Stimulated activated naive B cell treated with anti-CD40 and anti-IgM and Interleukin-4, amounts not matched to agents 10 μg/mL and 1 μg/mL and 100 μg/mL, for 72 hours (primary cell): ENCODE data around the gene SMOC2.
"Not testable (repeated sequence)": the region's sequence is repeated elsewhere in the genome, so short reads cannot be mapped to it uniquely, and the experiment has no call there.

Source experiments
- ATAC-seq, 2 donors: fragments of 150-1000 bp; cut with Tn5 transposase; replicated peaks; 2 replicates each; pipeline ENCODE4 v1.10.0; 2021; ENCODE audit warnings: moderate library complexity in 1 of 2
- DNase-seq: peaks from one replicate; pipeline ENCODE4 v3.0.0; 2021
- H3K27ac Mint-ChIP-seq: one replicate; pipeline ENCODE4 v1.8.0; 2022; ENCODE audit warnings: mild to moderate bottlenecking, mixed read lengths
- H3K27me3 Mint-ChIP-seq, 2 donors: one replicate each; pipeline ENCODE4 v1.8.0; 2022; ENCODE audit warnings: mixed read lengths in 2 of 2
- H3K36me3 Mint-ChIP-seq, 2 donors: one replicate each; pipeline ENCODE4 v1.8.0; 2022; ENCODE audit warnings: mixed read lengths in 2 of 2, mild to moderate bottlenecking in 1 of 2
- H3K4me1 Mint-ChIP-seq, 2 donors: one replicate each; pipeline ENCODE4 v1.8.0; 2022; ENCODE audit warnings: mixed read lengths in 2 of 2, mild to moderate bottlenecking in 1 of 2
- H3K4me3 Mint-ChIP-seq, 2 donors: one replicate each; pipeline ENCODE4 v1.8.0; 2022; ENCODE audit warnings: mild to moderate bottlenecking in 2 of 2, mixed read lengths in 2 of 2, moderate library complexity in 1 of 2
- H3K9me3 Mint-ChIP-seq, 2 donors: one replicate each; pipeline ENCODE4 v1.8.0; 2022; ENCODE audit warnings: mixed read lengths in 2 of 2, mild to moderate bottlenecking in 1 of 2

Gene SMOC2

DNA sequence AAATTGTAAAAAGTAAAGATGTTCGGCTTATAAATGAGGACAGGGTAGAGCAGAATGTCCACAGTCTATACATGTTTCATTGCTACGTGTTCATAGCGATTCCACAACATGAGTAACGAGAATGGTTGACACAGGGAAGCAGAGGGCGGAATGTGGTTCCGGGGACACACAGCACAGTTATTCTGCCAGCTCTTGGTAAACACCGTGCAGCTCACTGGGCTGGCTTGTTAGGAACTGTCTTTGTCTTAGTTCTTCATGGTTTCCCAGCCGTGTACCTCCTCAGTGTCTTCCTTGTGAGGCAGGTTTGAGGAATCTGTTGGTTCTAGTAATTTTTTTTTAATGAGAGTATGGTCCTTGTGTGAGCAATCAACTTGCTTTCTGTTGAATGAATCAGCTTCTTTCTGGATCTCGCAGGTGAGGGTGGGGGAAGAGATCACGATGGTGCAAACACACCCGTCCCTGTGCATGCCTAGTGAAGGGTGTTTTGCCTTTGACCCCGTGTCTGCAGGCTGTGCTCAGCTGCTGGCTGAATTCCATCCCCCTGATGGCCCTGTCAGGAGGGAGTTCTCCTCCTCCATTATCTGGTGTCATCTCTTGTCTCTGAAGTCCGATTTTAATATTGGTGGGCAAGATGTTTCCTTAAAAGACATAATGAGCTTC lies 168.2 kb downstream of the SMOC2 start:
- Mint-ChIP-seq H3K36me3 (no peaks in the 10 kb centered on the region), H3K4me1 (no peaks in the 10 kb centered on the region), H3K27ac (no peak overlapping the region), H3K27me3 (no peaks in the 10 kb centered on the region), H3K4me3 (no peak overlapping the region), H3K9me3 (peaks cover 0 to 6% of the 10 kb centered on the region in 2 donors)
- DNase-seq (no peak), ATAC-seq (no peak)

DNA sequence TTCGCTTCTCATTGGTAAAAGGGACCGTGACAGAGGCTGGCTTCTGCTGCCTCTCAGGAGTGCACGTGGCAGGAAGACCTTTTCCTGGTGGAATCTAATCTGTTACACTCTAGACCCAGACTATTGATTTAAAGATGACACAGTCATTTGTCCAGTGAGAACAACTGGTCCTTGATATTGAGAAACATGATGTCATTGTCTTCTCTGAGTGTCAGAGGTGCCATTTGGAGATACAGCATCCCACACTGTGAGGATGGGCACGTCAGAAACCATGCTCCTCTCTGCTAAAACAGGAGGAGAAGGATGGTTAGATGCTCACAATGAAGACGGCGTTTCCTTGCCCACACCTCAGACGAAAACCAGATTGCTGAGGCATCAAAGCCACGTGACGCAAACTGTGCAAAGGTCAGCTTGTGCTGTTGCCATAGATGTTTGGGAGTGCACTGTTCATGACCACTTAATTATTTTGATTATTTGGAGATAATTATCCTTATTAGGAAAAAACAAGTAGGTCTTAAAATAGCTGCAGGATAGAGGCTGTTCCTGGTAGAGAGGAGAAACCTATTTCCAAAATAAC lies 169.0 kb downstream of the SMOC2 start:
- DNase-seq (no peak), ATAC-seq (no peak)
- no peaks in the 10 kb centered on the region for H3K27me3 Mint-ChIP-seq
- no peaks in the 10 kb centered on the region for H3K36me3 Mint-ChIP-seq
- H3K9me3 Mint-ChIP-seq, result peaks cover 2 to 7% of the 10 kb centered on the region in 2 donors
- H3K27ac Mint-ChIP-seq, result no peak overlapping the region
- H3K4me1 Mint-ChIP-seq, result no peaks in the 10 kb centered on the region
- H3K4me3 Mint-ChIP-seq, result no peak overlapping the region

DNA sequence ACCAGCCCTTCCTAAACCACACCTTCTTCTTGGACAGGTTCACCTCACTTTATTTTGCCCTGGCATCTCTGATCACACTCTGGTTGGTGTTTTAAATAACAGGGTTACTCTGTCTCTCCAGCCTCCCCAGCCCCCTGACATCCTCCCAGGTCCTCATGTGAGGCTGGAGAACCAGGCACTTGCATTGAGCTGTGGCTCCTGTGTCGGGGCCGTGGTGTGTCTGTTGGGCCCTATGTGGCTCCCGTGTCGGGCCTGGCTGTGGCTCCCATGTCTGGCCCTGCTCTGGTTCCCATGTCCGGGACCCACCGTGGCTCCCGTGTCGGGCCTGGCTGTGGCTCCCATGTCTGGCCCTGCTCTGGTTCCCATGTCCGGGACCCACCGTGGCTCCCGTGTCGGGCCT lies 170.0 kb downstream of the SMOC2 start:
- H3K9me3 Mint-ChIP-seq, result peaks cover 10 to 13% of the 10 kb centered on the region in 2 donors
- not testable (repeated sequence) for H3K27ac Mint-ChIP-seq, DNase-seq, H3K4me1 Mint-ChIP-seq, ATAC-seq, H3K36me3 Mint-ChIP-seq, H3K27me3 Mint-ChIP-seq, H3K4me3 Mint-ChIP-seq

DNA sequence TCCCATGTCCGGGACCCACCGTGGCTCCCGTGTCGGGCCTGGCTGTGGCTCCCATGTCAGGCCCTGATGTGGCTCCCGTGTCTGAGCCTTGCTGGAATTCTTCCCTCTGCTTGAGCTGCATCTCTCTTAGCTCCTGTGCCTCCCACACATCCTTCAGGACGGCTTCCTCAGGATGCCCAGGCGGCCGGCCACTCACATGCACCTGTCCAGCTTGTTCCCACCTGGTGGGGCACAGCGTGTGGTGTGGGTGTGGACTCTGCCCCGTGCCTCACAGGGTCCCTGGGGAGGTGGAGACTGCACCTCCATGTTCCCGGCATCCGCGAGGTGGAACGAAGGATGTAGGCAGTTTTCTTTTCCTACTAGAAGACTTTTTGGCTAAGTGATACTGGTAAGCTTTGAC lies 170.7 kb downstream of the SMOC2 start:
- Mint-ChIP-seq H3K27ac (no peak overlapping the region), H3K9me3 (peaks cover 10 to 13% of the 10 kb centered on the region in 2 donors), H3K4me1 (no peaks in the 10 kb centered on the region), H3K4me3 (no peak overlapping the region), H3K27me3 (no peaks in the 10 kb centered on the region), H3K36me3 (no peaks in the 10 kb centered on the region)
- no peak for DNase-seq
- no peak for ATAC-seq

DNA sequence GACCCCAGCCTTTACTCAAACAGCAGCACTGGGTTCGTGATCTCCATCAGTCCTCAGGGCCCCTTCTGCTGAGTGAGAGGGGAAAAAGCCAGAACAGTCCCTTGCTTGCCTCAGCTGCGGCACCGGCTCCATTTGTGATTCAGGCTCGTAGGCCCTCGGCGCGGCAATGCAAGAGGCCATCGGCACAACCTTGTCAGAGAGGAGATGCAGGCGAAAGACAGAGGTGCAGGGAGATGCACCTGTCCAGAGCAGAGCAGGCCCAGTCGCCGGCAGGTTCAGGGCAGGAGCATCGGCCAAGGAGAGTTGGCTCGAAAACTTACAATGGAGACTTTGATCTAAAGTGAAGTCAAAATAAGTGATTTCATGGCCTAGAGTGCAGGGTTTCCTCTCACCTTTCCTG lies 171.6 kb downstream of the SMOC2 start:
- no peak for DNase-seq
- no peak for ATAC-seq
- no peaks in the 10 kb centered on the region for H3K4me1 Mint-ChIP-seq
- H3K27ac Mint-ChIP-seq, result no peak overlapping the region
- H3K4me3 Mint-ChIP-seq, result no peak overlapping the region
- H3K9me3 Mint-ChIP-seq, result peaks cover 10 to 13% of the 10 kb centered on the region in 2 donors
- H3K36me3 Mint-ChIP-seq, result no peaks in the 10 kb centered on the region
- H3K27me3 Mint-ChIP-seq, result no peaks in the 10 kb centered on the region

DNA sequence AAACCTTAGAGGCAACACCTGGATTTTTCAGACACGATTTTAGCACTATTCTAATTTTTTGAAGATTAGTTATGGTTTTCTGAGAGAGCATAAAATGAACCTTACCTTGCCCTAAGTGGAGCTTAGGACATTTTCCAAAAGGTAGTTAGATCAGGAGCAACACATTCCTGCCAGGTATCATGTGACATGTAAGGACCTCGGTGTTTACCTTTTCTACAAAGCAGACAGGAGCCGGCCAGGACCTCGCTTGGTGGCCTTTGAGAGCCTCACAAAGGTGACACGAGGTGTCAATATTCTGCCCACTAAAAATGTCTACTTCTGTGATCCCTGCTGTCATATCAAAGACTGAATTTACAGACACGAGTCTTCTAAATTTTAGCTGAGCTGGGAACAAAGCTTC lies 174.9 kb downstream of the SMOC2 start:
- DNase-seq (no peak), ATAC-seq (no peak)
- H3K36me3 Mint-ChIP-seq, result peaks cover 0 to 1% of the 10 kb centered on the region in 2 donors
- H3K9me3 Mint-ChIP-seq, result peaks cover 16 to 17% of the 10 kb centered on the region in 2 donors
- no peak overlapping the region for H3K4me3 Mint-ChIP-seq
- H3K27me3 Mint-ChIP-seq, result peaks cover 0 to 14% of the 10 kb centered on the region in 2 donors
- no peak overlapping the region for H3K27ac Mint-ChIP-seq
- H3K4me1 Mint-ChIP-seq, result no peaks in the 10 kb centered on the region

DNA sequence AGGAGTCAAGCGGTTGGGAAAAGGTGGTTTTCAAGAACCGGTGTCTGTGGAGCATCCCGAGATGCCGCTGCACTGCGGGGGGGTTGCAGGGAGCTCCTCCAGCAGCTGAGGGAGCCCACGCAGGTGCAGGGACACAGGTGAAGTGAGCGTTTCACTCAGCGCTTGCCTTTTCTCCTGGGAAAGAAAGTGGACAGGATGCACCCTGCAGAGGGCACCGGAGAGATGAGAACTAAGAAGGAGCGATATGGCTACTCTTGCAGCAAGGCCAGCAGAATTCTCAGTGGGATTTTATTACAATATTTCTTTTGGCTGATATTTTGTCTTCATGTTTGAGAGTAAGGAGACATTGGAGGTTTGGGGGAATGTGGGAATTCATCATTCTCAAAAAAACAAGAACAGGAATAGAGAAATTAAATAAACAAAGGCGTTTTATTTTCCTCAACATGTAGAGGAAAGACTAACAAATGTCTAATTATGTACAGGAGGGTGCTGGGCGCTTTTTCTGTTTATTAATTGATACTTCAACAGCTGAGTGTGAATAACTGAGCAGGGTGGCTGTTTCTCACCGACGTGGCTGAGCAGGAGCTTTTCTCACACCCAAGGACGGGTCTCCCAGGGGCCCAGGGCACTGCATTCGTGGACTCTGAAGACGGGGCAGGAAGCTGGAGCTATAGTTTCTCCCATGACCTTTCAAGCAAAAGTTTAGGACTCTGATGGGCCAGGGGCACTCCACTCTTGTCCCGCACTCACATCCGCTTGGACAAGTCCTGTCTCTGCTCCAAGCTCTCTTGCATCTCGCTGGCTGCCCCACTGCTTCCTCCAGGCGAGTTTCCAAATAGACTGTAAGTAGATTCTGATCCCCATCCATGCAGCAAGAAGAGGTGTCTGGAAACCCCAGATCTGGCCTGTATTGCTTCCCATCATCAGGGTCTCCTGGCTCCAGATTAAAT lies 176.1 kb downstream of the SMOC2 start:
- Mint-ChIP-seq H3K36me3 (peaks cover 0 to 1% of the 10 kb centered on the region in 2 donors), H3K27me3 (peaks cover 0 to 14% of the 10 kb centered on the region in 2 donors), H3K4me1 (no peaks in the 10 kb centered on the region), H3K4me3 (no peak overlapping the region), H3K9me3 (peaks cover 22 to 24% of the 10 kb centered on the region in 2 donors), H3K27ac (no peak overlapping the region)
- DNase-seq, result no peak
- ATAC-seq, result no peak

DNA sequence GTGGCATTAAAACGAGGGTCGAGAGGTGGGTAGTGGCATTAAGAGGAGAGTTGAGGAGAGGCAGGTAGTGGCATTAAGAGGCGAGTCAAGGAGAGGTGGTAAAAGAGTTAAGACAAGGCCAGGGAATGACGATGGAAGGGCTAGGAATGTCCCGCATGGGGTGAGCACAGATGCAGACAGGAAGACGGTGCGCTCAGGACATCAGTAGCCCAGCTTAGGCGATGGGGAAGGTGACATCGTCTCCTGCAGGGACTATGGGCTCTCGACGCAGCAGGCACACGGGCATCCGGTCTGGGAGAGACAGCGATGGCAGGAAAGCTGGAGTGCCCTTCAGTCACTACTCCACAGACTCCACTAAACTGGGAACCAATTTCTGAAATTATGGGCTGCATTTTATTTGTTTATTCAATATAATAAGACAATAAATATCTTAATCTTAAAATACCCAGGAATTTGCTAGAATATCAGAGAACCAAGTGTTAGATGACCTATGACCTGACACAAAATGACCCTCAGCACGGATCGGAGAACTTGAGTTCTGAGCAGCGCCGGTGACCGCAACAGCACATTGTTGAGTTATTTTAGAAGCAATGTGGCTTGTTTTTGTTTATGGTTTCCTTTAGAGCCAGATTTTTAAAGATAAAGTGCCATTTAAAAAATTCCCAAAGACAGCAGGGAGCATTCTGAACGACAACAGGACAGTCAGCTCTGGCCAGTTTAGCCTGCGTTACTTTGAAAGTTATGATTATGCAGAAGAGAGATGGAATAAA lies 177.7 kb downstream of the SMOC2 start:
- no peak for ATAC-seq
- H3K27ac Mint-ChIP-seq, result no peak overlapping the region
- H3K27me3 Mint-ChIP-seq, result peaks cover 0 to 14% of the 10 kb centered on the region in 2 donors
- H3K4me1 Mint-ChIP-seq, result no peaks in the 10 kb centered on the region
- peaks cover 0 to 1% of the 10 kb centered on the region in 2 donors for H3K36me3 Mint-ChIP-seq
- peaks cover 20 to 30% of the 10 kb centered on the region in 2 donors for H3K9me3 Mint-ChIP-seq
- no peak overlapping the region for H3K4me3 Mint-ChIP-seq
- DNase-seq, result no peak

DNA sequence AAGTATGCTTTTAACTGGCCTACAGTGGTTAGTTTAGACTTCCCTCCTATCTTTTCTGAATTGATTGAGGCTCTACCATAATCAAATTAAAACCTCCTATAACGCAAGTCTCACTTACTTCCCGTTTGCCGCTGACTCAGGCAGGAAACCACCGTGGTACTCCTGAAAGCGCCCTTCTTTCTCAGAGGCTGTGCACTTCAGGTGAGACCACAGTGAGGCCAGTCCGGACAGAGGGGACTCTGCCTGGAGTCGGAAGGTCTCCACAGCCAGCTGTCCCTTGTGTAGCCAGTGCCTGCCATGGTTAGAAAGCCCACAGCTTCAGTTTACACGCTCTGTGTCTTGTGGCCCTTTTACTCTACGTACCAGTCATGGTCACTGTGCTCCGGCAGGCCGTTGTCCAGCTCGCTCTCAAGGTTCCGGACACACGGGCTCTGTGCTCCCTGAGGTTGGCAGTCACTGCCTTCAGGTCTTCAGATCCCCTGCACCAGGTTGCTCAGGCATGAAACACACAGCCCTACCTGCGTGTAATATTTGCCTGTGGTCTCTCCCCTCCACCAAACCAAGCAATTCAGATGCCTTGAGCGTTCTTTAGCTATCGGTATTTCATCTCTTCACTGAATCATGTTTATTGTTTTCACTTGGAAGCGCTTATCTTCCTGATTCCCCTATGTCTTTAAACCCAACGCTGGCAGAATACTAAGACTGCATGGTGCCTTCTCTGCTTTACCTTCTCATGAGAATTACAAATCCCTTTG lies 178.8 kb downstream of the SMOC2 start:
- H3K36me3 Mint-ChIP-seq, result peaks cover 0 to 1% of the 10 kb centered on the region in 2 donors
- no peak for ATAC-seq
- H3K4me3 Mint-ChIP-seq, result no peak overlapping the region
- no peak for DNase-seq
- peaks cover 0 to 14% of the 10 kb centered on the region in 2 donors for H3K27me3 Mint-ChIP-seq
- H3K27ac Mint-ChIP-seq, result no peak overlapping the region
- no peaks in the 10 kb centered on the region for H3K4me1 Mint-ChIP-seq
- peaks cover 24 to 34% of the 10 kb centered on the region in 2 donors for H3K9me3 Mint-ChIP-seq

DNA sequence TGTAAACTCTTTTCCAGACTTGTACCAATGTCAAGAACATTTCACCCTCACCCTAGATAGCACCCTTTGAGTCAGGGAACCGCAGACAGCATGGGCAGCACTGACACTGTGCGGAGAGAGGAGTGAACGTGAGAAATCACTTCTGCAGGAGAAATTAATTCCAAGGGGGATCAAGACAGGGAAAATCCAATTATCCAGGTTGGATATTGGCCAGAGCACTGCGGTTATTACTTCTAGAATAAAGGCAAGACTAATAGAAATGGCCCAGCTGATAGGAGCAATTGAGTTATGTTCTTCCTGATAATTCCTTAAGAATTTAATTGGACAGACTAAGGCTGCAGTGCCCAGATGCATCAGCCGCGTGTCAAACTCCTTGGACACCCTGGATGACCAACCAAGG lies 179.6 kb downstream of the SMOC2 start:
- no peak for DNase-seq
- no peak for ATAC-seq
- Mint-ChIP-seq H3K36me3 (peaks cover 0 to 1% of the 10 kb centered on the region in 2 donors), H3K4me1 (no peaks in the 10 kb centered on the region), H3K27ac (no peak overlapping the region), H3K4me3 (no peak overlapping the region), H3K9me3 (peaks cover 18 to 28% of the 10 kb centered on the region in 2 donors), H3K27me3 (peaks cover 0 to 14% of the 10 kb centered on the region in 2 donors)

DNA sequence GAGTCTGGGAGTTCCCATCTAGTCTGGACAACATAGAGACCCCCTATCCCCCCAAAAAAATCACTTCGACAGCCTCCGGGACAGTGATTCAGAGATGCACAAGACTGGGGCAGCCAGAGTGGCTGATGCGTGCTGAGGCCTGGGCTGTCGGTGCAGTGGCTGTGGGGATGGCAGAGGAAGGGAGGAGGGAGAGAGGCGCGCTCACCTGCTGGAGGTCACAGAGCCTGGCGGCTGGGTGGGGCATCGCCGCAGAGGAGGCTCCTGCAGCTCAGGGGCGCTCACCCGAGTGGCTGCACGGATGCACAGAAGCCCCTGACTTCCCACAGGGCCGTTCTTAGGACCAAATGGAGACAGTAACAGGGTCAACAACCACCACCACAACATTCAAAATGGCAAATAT lies 182.8 kb downstream of the SMOC2 start:
- H3K9me3 Mint-ChIP-seq, result peaks cover 14 to 19% of the 10 kb centered on the region in 2 donors
- no peaks in the 10 kb centered on the region for H3K36me3 Mint-ChIP-seq
- no peak overlapping the region for H3K27ac Mint-ChIP-seq
- no peaks in the 10 kb centered on the region for H3K4me1 Mint-ChIP-seq
- H3K27me3 Mint-ChIP-seq, result peaks cover 0 to 8% of the 10 kb centered on the region in 2 donors
- ATAC-seq (no peak), DNase-seq (no peak)
- no peak overlapping the region for H3K4me3 Mint-ChIP-seq

DNA sequence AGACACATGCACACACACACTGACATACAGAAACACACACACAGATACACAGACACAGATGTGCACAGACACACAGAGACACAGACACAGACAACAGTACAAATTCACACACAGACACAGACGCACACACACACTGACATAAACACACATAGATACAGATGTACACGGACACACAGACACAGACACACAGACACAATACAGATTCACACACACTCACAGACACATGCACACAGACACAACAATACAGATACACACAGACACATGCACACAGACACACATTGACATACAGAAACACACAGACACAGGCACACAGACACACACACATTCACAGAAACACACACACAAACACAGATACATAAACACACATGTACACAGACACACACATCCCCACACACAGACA lies 183.6 kb downstream of the SMOC2 start:
- peaks cover 14 to 19% of the 10 kb centered on the region in 2 donors for H3K9me3 Mint-ChIP-seq
- no peak overlapping the region for H3K4me3 Mint-ChIP-seq
- DNase-seq (no peak), ATAC-seq (no peak)
- H3K4me1 Mint-ChIP-seq, result no peaks in the 10 kb centered on the region
- no peak overlapping the region for H3K27ac Mint-ChIP-seq
- peaks cover 0 to 7% of the 10 kb centered on the region in 2 donors for H3K27me3 Mint-ChIP-seq
- no peaks in the 10 kb centered on the region for H3K36me3 Mint-ChIP-seq

DNA sequence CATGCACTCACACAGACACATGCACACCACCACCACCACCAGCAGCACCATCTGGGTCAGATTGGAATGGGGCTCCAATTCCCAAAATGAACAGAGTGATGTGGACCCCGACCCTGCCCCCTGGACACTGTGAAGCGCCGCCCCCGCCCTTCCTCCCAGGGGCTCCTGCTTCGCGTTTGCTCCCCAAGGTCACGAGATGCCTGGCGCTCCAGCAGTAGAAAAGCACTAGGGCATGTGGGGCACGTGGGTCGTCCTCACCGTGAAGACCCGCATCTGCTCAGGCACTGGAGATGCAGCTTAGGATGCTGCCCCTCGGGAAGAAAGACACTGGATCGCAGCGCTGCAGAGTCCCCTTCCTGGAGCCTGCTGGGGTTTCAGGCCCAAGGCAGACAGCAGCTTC lies 184.0 kb downstream of the SMOC2 start:
- Mint-ChIP-seq H3K36me3 (no peaks in the 10 kb centered on the region), H3K27ac (no peak overlapping the region), H3K9me3 (peaks cover 14 to 19% of the 10 kb centered on the region in 2 donors), H3K27me3 (peaks cover 0 to 3% of the 10 kb centered on the region in 2 donors), H3K4me3 (no peak overlapping the region), H3K4me1 (no peaks in the 10 kb centered on the region)
- ATAC-seq (no peak), DNase-seq (no peak)
